Middle frontal gyrus (tissue), 1 donor: ENCODE measurements around the gene HSPBP1.
"Not testable (repeated sequence)": the region's sequence is repeated elsewhere in the genome, so short reads cannot be mapped to it uniquely, and the experiment has no call there.

Source experiments
- DNase-seq: peaks from one replicate; pipeline ENCODE4 v3.0.0-alpha.2; 2015; ENCODE audit warnings: low spot score; ENCODE audit errors: extremely low spot score

Gene HSPBP1

GRCh38 chr19:55279770-55280643 lies at the start of gene HSPBP1:
Gene HSPBP1 (minus strand): TSS chr19:55280110. CDS start chr19:55279608, 502 bp downstream.
- DNase-seq, result peak; percentile 90

- DNase-seq, result not testable (repeated sequence)
These were observed 48.9 kb upstream of the HSPBP1 start for GRCh38 chr19:55328774-55329318.

- DNase-seq, result no peak
These were observed 45.3 kb upstream of the HSPBP1 start, which contains the start of gene TMEM150B for GRCh38 chr19:55325172-55325571. Gene TMEM150B (minus strand): TSS chr19:55325341. CDS start chr19:55321036, 4,305 bp downstream.

GRCh38 chr19:55324662-55325061 lies 44.8 kb upstream of the HSPBP1 start:
- no peak for DNase-seq

- DNase-seq, result no peak
These were observed 42.4 kb upstream of the HSPBP1 start for GRCh38 chr19:55322204-55322885.

- no peak for DNase-seq
These were observed 41.7 kb upstream of the HSPBP1 start for GRCh38 chr19:55321466-55322137.

- DNase-seq, result no peak
These were observed 41.0 kb upstream of the HSPBP1 start for GRCh38 chr19:55320844-55321419.

GRCh38 chr19:55319785-55320184 lies 39.9 kb upstream of the HSPBP1 start:
- DNase-seq, result no peak

- DNase-seq, result no peak
These were observed 36.7 kb upstream of the HSPBP1 start for GRCh38 chr19:55316646-55317045.

- DNase-seq, result no peak
These were observed 36.1 kb upstream of the HSPBP1 start for GRCh38 chr19:55315956-55316525.

GRCh38 chr19:55314396-55314795 lies 34.5 kb upstream of the HSPBP1 start:
- no peak for DNase-seq

- DNase-seq, result no peak
These were observed 33.0 kb upstream of the HSPBP1 start for GRCh38 chr19:55312621-55313512.

- no peak for DNase-seq
These were observed 31.9 kb upstream of the HSPBP1 start for GRCh38 chr19:55311797-55312196.

GRCh38 chr19:55311397-55311796 lies 31.5 kb upstream of the HSPBP1 start:
- no peak for DNase-seq

- DNase-seq, result no peak
These were observed 30.6 kb upstream of the HSPBP1 start for GRCh38 chr19:55310498-55310897.

- DNase-seq, result no peak
These were observed 29.5 kb upstream of the HSPBP1 start for GRCh38 chr19:55309448-55309847.

GRCh38 chr19:55308281-55308680 lies 28.4 kb upstream of the HSPBP1 start:
- DNase-seq, result no peak

- no peak for DNase-seq
These were observed 26.8 kb upstream of the HSPBP1 start for GRCh38 chr19:55306712-55307111.

- DNase-seq, result no peak
These were observed 26.2 kb upstream of the HSPBP1 start for GRCh38 chr19:55305983-55306562.
